HepG2 (cell line): ENCODE results near the gene GJD3. TPM values are rescaled to one million over a fixed set of nuclear protein-coding genes. Genes with fewer than 3 reads are reported as not detected.

Source experiments
- ELF1 ChIP-seq: sonication (generic); formaldehyde crosslinking; IDR thresholded peaks from 2 replicates; pipeline ENCODE4 v1.4.0; 2020; ENCODE audit warnings: missing genetic modification reagents
- FOXA1 ChIP-seq, 2 experiments: fragments of 450-650 bp in 1 of 2; sonication (generic) in 1 of 2; formaldehyde crosslinking in 1 of 2; IDR thresholded peaks; 2 replicates each; pipeline versions ENCODE4 v1.4.0 to v1.6.1; 2016 to 2020; ENCODE audit warnings: missing genetic modification reagents in 1 of 2
- HNF4G ChIP-seq, 2 experiments: sonication (generic) in 1 of 2; formaldehyde crosslinking in 1 of 2; IDR thresholded peaks; 2 replicates each; pipeline versions ENCODE4 v1.4.0 to v1.6.1; 2011 to 2020; ENCODE audit warnings: borderline replicate concordance in 2 of 2, low read depth in 2 of 2, mild to moderate bottlenecking in 2 of 2, low read length in 1 of 2, missing genetic modification reagents in 1 of 2, moderate library complexity in 1 of 2
- LBX2 ChIP-seq: sonication (generic); formaldehyde crosslinking; IDR thresholded peaks from 2 replicates; pipeline ENCODE4 v1.5.0; 2020; ENCODE audit warnings: missing genetic modification reagents, mild to moderate bottlenecking, borderline replicate concordance
- MED8 ChIP-seq: sonication (generic); formaldehyde crosslinking; IDR thresholded peaks from 2 replicates; pipeline ENCODE4 v1.8.1; 2023; ENCODE audit warnings: mild to moderate bottlenecking, missing genetic modification reagents; ENCODE audit not compliant: insufficient replicate concordance
- PCBP2 ChIP-seq: fragments of 200-400 bp; formaldehyde crosslinking; optimal IDR thresholded peaks from 2 replicates; pipeline ENCODE3; 2018; ENCODE audit warnings: low read length, low read depth; ENCODE audit not compliant: poor library complexity, severe bottlenecking
- PHF21A ChIP-seq: sonication (generic); formaldehyde crosslinking; IDR thresholded peaks from 2 replicates; pipeline ENCODE4 v1.5.0; 2020; ENCODE audit warnings: mild to moderate bottlenecking, missing genetic modification reagents
- RXRB ChIP-seq: IDR thresholded peaks from 2 replicates; pipeline ENCODE4 v1.6.1; 2016; ENCODE audit warnings: borderline replicate concordance, missing genetic modification reagents, missing compliant biosample characterization
- STAT6 ChIP-seq: sonication (generic); formaldehyde crosslinking; IDR thresholded peaks from 2 replicates; pipeline ENCODE4 v1.4.0; 2020; ENCODE audit warnings: missing genetic modification reagents, mild to moderate bottlenecking, borderline replicate concordance
- THYN1 ChIP-seq: sonication (generic); formaldehyde crosslinking; IDR thresholded peaks from 2 replicates; pipeline ENCODE4 v1.8.1; 2023; ENCODE audit warnings: low read depth, mild to moderate bottlenecking, moderate library complexity, missing genetic modification reagents, borderline replicate concordance
- UBTF ChIP-seq: sonication (generic); formaldehyde crosslinking; IDR thresholded peaks from 2 replicates; pipeline ENCODE4 v1.4.0; 2020; ENCODE audit warnings: mild to moderate bottlenecking, missing genetic modification reagents
- ZFY ChIP-seq: sonication (generic); formaldehyde crosslinking; IDR thresholded peaks from 2 replicates; pipeline ENCODE4 v1.4.0; 2020; ENCODE audit warnings: missing genetic modification reagents
- ZGPAT ChIP-seq: IDR thresholded peaks from 2 replicates; pipeline ENCODE4 v1.6.1; 2016; ENCODE audit warnings: mild to moderate bottlenecking
- ZNF766 ChIP-seq: sonication (generic); formaldehyde crosslinking; IDR thresholded peaks from 2 replicates; pipeline ENCODE4 v1.5.0; 2020; ENCODE audit warnings: missing genetic modification reagents, borderline replicate concordance
- ZNF891 ChIP-seq: sonication (generic); formaldehyde crosslinking; IDR thresholded peaks from 2 replicates; pipeline ENCODE4 v1.5.0; 2020; ENCODE audit warnings: mild to moderate bottlenecking, missing genetic modification reagents
- ZSCAN12 ChIP-seq: sonication (generic); formaldehyde crosslinking; IDR thresholded peaks from 2 replicates; pipeline ENCODE4 v1.9.0; 2021; ENCODE audit warnings: mild to moderate bottlenecking, missing genetic modification reagents
- ZSCAN22 ChIP-seq: sonication (generic); formaldehyde crosslinking; IDR thresholded peaks from 2 replicates; pipeline ENCODE4 v1.4.0; 2020; ENCODE audit warnings: mild to moderate bottlenecking, missing genetic modification reagents
- polyA plus RNA-seq, 8 experiments: library from polyadenylated mRNA; depleted of rRNA in 3 of 8; stranded (reverse) in 7 of 8; unstranded in 1 of 8; fragments of >200 nt; fragmentation: Illumina TruSeq in 4 of 8; extraction: Trizol in 4 of 8; gene quantifications; 2 replicates each; pipeline versions ENCODE4 v1.2.1 to v1.2.3, GENCODE V29; 2011 to 2016; ENCODE audit warnings: low read depth in 4 of 8, missing spikeins in 1 of 8, mixed read lengths in 1 of 8; ENCODE audit not compliant: insufficient read depth in 1 of 8
- total RNA-seq, 5 experiments: library from RNA; depleted of rRNA; stranded (reverse); fragments of >200 nt; fragmentation: Illumina TruSeq; extraction: Trizol; gene quantifications; 2 replicates each; pipeline ENCODE4 v1.2.3, GENCODE V29; 2016; ENCODE audit warnings: low read depth in 1 of 5
- TF ChIP-seq, protein P1 (sequence below): IDR thresholded peaks from 2 replicates; pipeline ENCODE4 v1.6.1; 2018; ENCODE audit warnings: missing genetic modification reagents, mild to moderate bottlenecking, missing compliant biosample characterization

Gene GJD3
- total and polyA plus RNA-seq, 2 of the 13 experiments (the other 11 are each of a cell fraction or from before 2014, with no cell fraction given), result not detected

DNA sequence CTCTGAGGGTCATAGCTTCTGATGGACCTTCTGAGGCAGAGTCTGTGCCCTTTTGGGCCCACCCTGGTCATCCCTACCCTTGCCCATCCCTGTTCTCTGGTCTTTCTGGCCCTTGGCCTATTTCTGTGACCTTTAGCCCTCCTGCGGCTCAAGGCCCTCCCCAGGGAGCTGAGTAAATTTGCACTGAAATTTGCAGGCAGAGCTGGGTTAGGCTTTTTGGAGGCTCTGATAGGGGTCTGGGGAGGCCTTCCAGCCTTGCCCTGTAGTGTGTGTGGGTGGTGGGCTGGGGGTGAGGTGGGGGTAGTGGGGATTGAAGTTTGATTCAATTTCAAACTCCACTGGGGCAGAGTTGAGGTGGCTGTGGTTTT lies 37.7 kb downstream of the GJD3 start (continued):
- TF ChIP-seq THYN1 (no peak), ZNF766 (CRISPR knock-in tag) (no peak), LBX2 (CRISPR knock-in tag) (no peak), PHF21A (CRISPR knock-in tag) (0 out of 2 replicates have a peak, but pooled peaks have one; percentile 27), ELF1 (CRISPR knock-in tag) (no peak), ZNF891 (CRISPR knock-in tag) (0 out of 2 replicates have a peak, but pooled peaks have one; percentile 27), UBTF (CRISPR knock-in tag) (peak; percentile 45; the same call in 1 of the 2 replicates), FOXA1 (IDR thresholded peaks at IDR 0.05) (no peak), FOXA1 (CRISPR knock-in tag; IDR thresholded peaks at IDR 0.05) (peak; percentile 44; the same call in 1 of the 2 replicates), STAT6 (CRISPR knock-in tag) (no peak), PCBP2 (no peak), MED8 (CRISPR knock-in tag) (no peak), RXRB (peak; percentile 72; the same call in 1 of the 2 replicates), ZSCAN12 (CRISPR knock-in tag) (no peak), ZSCAN22 (CRISPR knock-in tag) (no peak), ZFY (no peak), ZGPAT (CRISPR knock-in tag) (no peak), HNF4G (IDR thresholded peaks at IDR 0.05; ENCODE audit: borderline replicate concordance, low read depth, low read length) (peak; percentile 72; the same call in 1 of the 2 replicates), HNF4G (CRISPR knock-in tag; IDR thresholded peaks at IDR 0.05; ENCODE audit: borderline replicate concordance, low read depth) (0 out of 2 replicates have a peak, but pooled peaks have one; percentile 24)
- TF ChIP-seq, protein P1, sequence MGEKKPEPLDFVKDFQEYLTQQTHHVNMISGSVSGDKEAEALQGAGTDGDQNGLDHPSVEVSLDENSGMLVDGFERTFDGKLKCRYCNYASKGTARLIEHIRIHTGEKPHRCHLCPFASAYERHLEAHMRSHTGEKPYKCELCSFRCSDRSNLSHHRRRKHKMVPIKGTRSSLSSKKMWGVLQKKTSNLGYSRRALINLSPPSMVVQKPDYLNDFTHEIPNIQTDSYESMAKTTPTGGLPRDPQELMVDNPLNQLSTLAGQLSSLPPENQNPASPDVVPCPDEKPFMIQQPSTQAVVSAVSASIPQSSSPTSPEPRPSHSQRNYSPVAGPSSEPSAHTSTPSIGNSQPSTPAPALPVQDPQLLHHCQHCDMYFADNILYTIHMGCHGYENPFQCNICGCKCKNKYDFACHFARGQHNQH (CRISPR knock-in tag), result 0 out of 2 replicates have a peak, but pooled peaks have one; percentile 29
